H1 (cell line): ENCODE results near the gene SERPINA10. TPM values are rescaled to one million over a fixed set of nuclear protein-coding genes. Genes with fewer than 3 reads are reported as not detected.

Experiments
- CTCF ChIA-PET: fragments of 300-600 bp; sonication (Branson Sonifier 250); formaldehyde crosslinking; loops from one replicate; lab custom pipeline; 2021; ENCODE audit not compliant: partially characterized antibody; lab: Charles Lee
- POLR2A ChIA-PET: fragments of 300-600 bp; sonication (Branson Sonifier 250); formaldehyde crosslinking; loops from one replicate; lab custom pipeline; 2021; ENCODE audit warnings: inconsistent platforms; ENCODE audit not compliant: partially characterized antibody; lab: Charles Lee
- DNase-seq, 2 experiments: peaks; one replicate each; pipeline versions ENCODE4 v3.0.0 to v3.0.0-alpha.2; 2010 to 2022; ENCODE audit warnings: low spot score in 2 of 2, low read depth in 1 of 2, mixed read lengths in 1 of 2
- FAIRE-seq: peaks from 2 replicates; lab custom pipeline; 2011; peaks lifted over from hg19 to GRCh38; lab: Jason Lieb, UNC
- H2AFZ ChIP-seq: 2 replicates; pipeline ENCODE4 v1.8.1; 2012; ENCODE audit warnings: low read length, inconsistent platforms
- H2AK5ac ChIP-seq: 2 replicates; pipeline ENCODE4 v1.6.1; 2013; ENCODE audit warnings: low read depth, low read length
- H2BK120ac ChIP-seq: replicated peaks from 2 replicates; pipeline ENCODE3; 2013; ENCODE audit warnings: low read depth, low read length, inconsistent platforms
- H2BK12ac ChIP-seq: 2 replicates; pipeline ENCODE4 v1.6.1; 2013; ENCODE audit warnings: low read depth, low read length
- H2BK15ac ChIP-seq: 2 replicates; pipeline ENCODE4 v1.6.1; 2013; ENCODE audit warnings: low read length
- H2BK20ac ChIP-seq: 2 replicates; pipeline ENCODE4 v1.6.1; 2013; ENCODE audit warnings: low read length
- H2BK5ac ChIP-seq: 2 replicates; pipeline ENCODE4 v1.6.1; 2013; ENCODE audit warnings: low read depth, low read length
- H3K14ac ChIP-seq: 2 replicates; pipeline ENCODE4 v1.6.1; 2013; ENCODE audit warnings: inconsistent platforms; ENCODE audit not compliant: insufficient read length
- H3K18ac ChIP-seq: 2 replicates; pipeline ENCODE4 v1.6.1; 2013; ENCODE audit warnings: low read length; ENCODE audit errors: extremely low read depth
- H3K23ac ChIP-seq: 2 replicates; pipeline ENCODE4 v1.6.1; 2013; ENCODE audit warnings: inconsistent platforms; ENCODE audit not compliant: insufficient read length
- H3K23me2 ChIP-seq: 2 replicates; pipeline ENCODE4 v1.6.1; 2013; ENCODE audit warnings: low read depth, low read length
- H3K27ac ChIP-seq: 2 replicates; pipeline ENCODE4 v1.6.1; 2011; ENCODE audit warnings: low read depth, low read length, inconsistent platforms
- H3K27me3 ChIP-seq, 4 experiments: replicated peaks in 1 of 4; 1 replicate in 1 of 4; 2 replicates in 3 of 4; pipeline versions ENCODE4 v1.6.1 to v1.8.1; 2011 to 2013; ENCODE audit warnings: low read length in 3 of 4, mild to moderate bottlenecking in 3 of 4, inconsistent platforms in 2 of 4, mixed read lengths in 2 of 4, moderate library complexity in 1 of 4; ENCODE audit not compliant: control insufficient read depth in 3 of 4, insufficient read depth in 3 of 4; ENCODE audit errors: extremely low read depth in 1 of 4
- H3K36me3 ChIP-seq, 4 experiments: 2 replicates each; pipeline versions ENCODE4 v1.6.1 to v1.8.1; 2011 to 2013; ENCODE audit warnings: mild to moderate bottlenecking in 4 of 4, low read length in 3 of 4, moderate library complexity in 2 of 4, control low read depth in 1 of 4, inconsistent platforms in 1 of 4; ENCODE audit not compliant: insufficient read depth in 4 of 4, control insufficient read depth in 2 of 4
- H3K4ac ChIP-seq: replicated peaks from 2 replicates; pipeline ENCODE3; 2013; ENCODE audit warnings: low read length, low read depth, mixed read lengths, inconsistent platforms; ENCODE audit not compliant: insufficient read length
- H3K4me1 ChIP-seq, 4 experiments: replicated peaks in 1 of 4; 1 replicate in 1 of 4; 2 replicates in 3 of 4; pipeline versions ENCODE4 v1.6.1 to v1.8.1; 2011 to 2013; ENCODE audit warnings: low read length in 3 of 4, inconsistent platforms in 2 of 4, mixed read lengths in 1 of 4; ENCODE audit not compliant: insufficient read depth in 4 of 4, control insufficient read depth in 3 of 4
- H3K4me2 ChIP-seq, 2 experiments: 2 replicates each; pipeline versions ENCODE4 v1.6.1 to v1.8.1; 2011 to 2013; ENCODE audit warnings: low read depth in 2 of 2, low read length in 2 of 2, control low read depth in 1 of 2, inconsistent platforms in 1 of 2, mild to moderate bottlenecking in 1 of 2; ENCODE audit not compliant: insufficient read depth in 1 of 2
- H3K4me3 ChIP-seq, 4 experiments: fragments of 200-600, 300-600 bp in 1 of 4; sonication (generic), shearing (Covaris generic), sonication (Bioruptor Twin) in 1 of 4; 2 replicates each; pipeline versions ENCODE4 v1.5.1 to v1.8.1; 2011 to 2016; ENCODE audit warnings: low read length in 4 of 4, low read depth in 3 of 4, control low read depth in 2 of 4, inconsistent platforms in 2 of 4, mild to moderate bottlenecking in 2 of 4, mixed read lengths in 1 of 4, moderate library complexity in 1 of 4; ENCODE audit not compliant: insufficient read depth in 2 of 4; ENCODE audit errors: extremely low read depth in 1 of 4
- H3K56ac ChIP-seq: replicated peaks from 2 replicates; pipeline ENCODE3; 2013; ENCODE audit warnings: low read depth, mild to moderate bottlenecking, mixed read lengths, low read length, inconsistent platforms; ENCODE audit not compliant: insufficient read length
- H3K79me1 ChIP-seq: 2 replicates; pipeline ENCODE4 v1.6.1; 2013; ENCODE audit warnings: low read depth, low read length, control low read depth
- H3K79me2 ChIP-seq, 2 experiments: 2 replicates each; pipeline versions ENCODE4 v1.6.1 to v1.8.1; 2012 to 2013; ENCODE audit warnings: low read length in 2 of 2, mild to moderate bottlenecking in 2 of 2, inconsistent platforms in 1 of 2; ENCODE audit not compliant: insufficient read depth in 2 of 2, control insufficient read depth in 1 of 2
- H3K9ac ChIP-seq, 4 experiments: replicated peaks in 1 of 4; 1 replicate in 1 of 4; 2 replicates in 3 of 4; pipeline versions ENCODE4 v1.6.1 to v1.8.1; 2011 to 2013; ENCODE audit warnings: low read depth in 3 of 4, low read length in 3 of 4, control low read depth in 2 of 4, mild to moderate bottlenecking in 2 of 4, moderate library complexity in 2 of 4, inconsistent platforms in 1 of 4; ENCODE audit errors: extremely low read depth in 1 of 4
- H3K9me3 ChIP-seq, 2 experiments: 2 replicates each; pipeline versions ENCODE4 v1.6.1 to v1.8.1; 2012 to 2013; ENCODE audit warnings: mild to moderate bottlenecking in 2 of 2, moderate library complexity in 2 of 2, control low read depth in 1 of 2, inconsistent platforms in 1 of 2, low read depth in 1 of 2, low read length in 1 of 2, mixed read lengths in 1 of 2; ENCODE audit not compliant: insufficient read depth in 2 of 2
- H4K20me1 ChIP-seq, 2 experiments: replicated peaks in 1 of 2; 2 replicates each; pipeline versions ENCODE3 to v1.8.1; 2011 to 2013; ENCODE audit warnings: inconsistent platforms in 2 of 2, low read length in 2 of 2, mild to moderate bottlenecking in 1 of 2; ENCODE audit not compliant: insufficient read depth in 2 of 2, control insufficient read depth in 1 of 2
- H4K5ac ChIP-seq: 2 replicates; pipeline ENCODE4 v1.6.1; 2013; ENCODE audit warnings: low read length, low read depth, mixed read lengths, inconsistent platforms; ENCODE audit not compliant: insufficient read length
- H4K8ac ChIP-seq: 2 replicates; pipeline ENCODE4 v1.8.0; 2013; ENCODE audit warnings: mild to moderate bottlenecking, moderate library complexity, low read length, inconsistent platforms; ENCODE audit not compliant: insufficient read depth; ENCODE audit errors: extremely low read depth
- H4K91ac ChIP-seq: replicated peaks from 2 replicates; pipeline ENCODE3; 2013; ENCODE audit warnings: low read length, mixed read lengths, inconsistent platforms; ENCODE audit not compliant: insufficient read length
- ATF3 ChIP-seq: IDR thresholded peaks from 2 replicates; pipeline ENCODE4 v1.6.1; 2011; ENCODE audit warnings: low read depth, mild to moderate bottlenecking, low read length; ENCODE audit not compliant: insufficient read depth
- MAX ChIP-seq: IDR thresholded peaks from 2 replicates; pipeline ENCODE4 v1.6.1; 2012; ENCODE audit warnings: inconsistent platforms
- SP2 ChIP-seq: IDR thresholded peaks from 2 replicates; pipeline ENCODE4 v1.6.1; 2012; ENCODE audit warnings: mild to moderate bottlenecking, low read length, inconsistent platforms
- TBP ChIP-seq: IDR thresholded peaks from 2 replicates; pipeline ENCODE4 v1.6.1; 2011; ENCODE audit warnings: low read depth, low read length, improper control_type of control experiment
- ZNF274 ChIP-seq: IDR thresholded peaks from 2 replicates; pipeline ENCODE4 v1.7.0; 2012; ENCODE audit warnings: low read length, borderline replicate concordance; ENCODE audit errors: extremely low read depth
- WGBS, 2 experiments: shearing (Covaris generic) in 1 of 2; methylation state at CpG; one replicate each; pipeline versions ENCODE4 v1.1.6 to v1.1.7; 2013 to 2015; ENCODE audit warnings: low lambda C conversion rate in 2 of 2, mixed read lengths in 2 of 2, inconsistent platforms in 1 of 2, low coverage in 1 of 2, missing lambda C conversion rate in 1 of 2; ENCODE audit not compliant: insufficient replicate concordance in 2 of 2, insufficient coverage in 1 of 2, insufficient read length in 1 of 2; ENCODE audit errors: extremely low coverage in 1 of 2, missing lambda C conversion rate in 1 of 2; 5-methylcytosine and 5-hydroxymethylcytosine counted together
- polyA plus RNA-seq, 7 experiments: library from polyadenylated mRNA; depleted of rRNA in 3 of 7; stranded (reverse) in 5 of 7; unstranded in 2 of 7; fragments of >200 nt in 5 of 7; fragments of 200-250 nt in 2 of 7; gene quantifications; 1 replicate in 5 of 7; 2 replicates in 1 of 7; 4 replicates in 1 of 7; pipeline versions ENCODE4 v1.2.1 to v1.2.3, GENCODE V29; 2011 to 2013; ENCODE audit warnings: missing spikeins in 2 of 7, mixed read lengths in 2 of 7
- total RNA-seq: library from RNA; stranded (reverse); fragmentation: NEBNext Ultra II Directional; extraction: Animal tissue kit (Norgen Biotek cat#: 25700); gene quantifications from 2 replicates; pipeline ENCODE4 v1.2.1, GENCODE V29; 2021

Gene SERPINA10
- total and polyA plus RNA-seq, 2 of the 8 experiments (the other 6 are each of a cell fraction or from before 2014, with no cell fraction given), result not detected

GRCh38 chr14:94237983-94238382, 55.1 kb downstream of the SERPINA10 start:
- Histone ChIP-seq H3K79me2 (no peaks in the 10 kb centered on the region), H2BK20ac (no peak overlapping the region), H3K14ac (no peak overlapping the region), H4K8ac (no peak overlapping the region), H2AK5ac (no peak overlapping the region), H3K4me2 (no peak overlapping the region), H2AFZ (no peak overlapping the region), H3K79me1 (no peaks in the 10 kb centered on the region), H2BK5ac (no peak overlapping the region), H3K4me1 (no peaks in the 10 kb centered on the region), H3K23me2 (no peaks in the 10 kb centered on the region), H2BK12ac (no peak overlapping the region), H3K23ac (no peak overlapping the region), H3K4me3 (no peak overlapping the region), H3K9me3 (no peaks in the 10 kb centered on the region), H2BK15ac (no peak overlapping the region), H3K36me3 (peaks cover 0 to 4% (median 2%) of the 10 kb centered on the region in 4 experiments; a peak in 3 of 8 replicates), H3K56ac (no peak overlapping the region), H4K5ac (no peak overlapping the region), H3K18ac (no peak overlapping the region), H3K27ac (no peak overlapping the region), H3K27me3 (no peaks in the 10 kb centered on the region), H2BK120ac (no peak overlapping the region), H4K20me1 (no peaks in the 10 kb centered on the region), H3K9ac (no peak overlapping the region), H3K4ac (no peak overlapping the region), H4K91ac (no peak overlapping the region)
- FAIRE-seq (no peak), DNase-seq (no peak)
- WGBS, 2 experiments, result 93% methylated on average over 4 of the region's 4 CpGs; no CpG with 5 or more reads in 1 of the 2 experiments
- TF ChIP-seq SP2 (no peak), TBP (no peak), ZNF274 (no peak), MAX (no peak), ATF3 (no peak)
- CTCF ChIA-PET, result no interaction called here
- POLR2A ChIA-PET, result no interaction called here
